Eye (tissue), 1 donor: Measurements from ENCODE around the gene SEC16A.
A peak's percentile ranks its signal among the peaks of the same experiment; 100 is the strongest.

ENCODE experiments used
- DNase-seq: peaks from one replicate; pipeline ENCODE4 v3.0.0-alpha.2; 2015

SEC16A gene

DNA sequence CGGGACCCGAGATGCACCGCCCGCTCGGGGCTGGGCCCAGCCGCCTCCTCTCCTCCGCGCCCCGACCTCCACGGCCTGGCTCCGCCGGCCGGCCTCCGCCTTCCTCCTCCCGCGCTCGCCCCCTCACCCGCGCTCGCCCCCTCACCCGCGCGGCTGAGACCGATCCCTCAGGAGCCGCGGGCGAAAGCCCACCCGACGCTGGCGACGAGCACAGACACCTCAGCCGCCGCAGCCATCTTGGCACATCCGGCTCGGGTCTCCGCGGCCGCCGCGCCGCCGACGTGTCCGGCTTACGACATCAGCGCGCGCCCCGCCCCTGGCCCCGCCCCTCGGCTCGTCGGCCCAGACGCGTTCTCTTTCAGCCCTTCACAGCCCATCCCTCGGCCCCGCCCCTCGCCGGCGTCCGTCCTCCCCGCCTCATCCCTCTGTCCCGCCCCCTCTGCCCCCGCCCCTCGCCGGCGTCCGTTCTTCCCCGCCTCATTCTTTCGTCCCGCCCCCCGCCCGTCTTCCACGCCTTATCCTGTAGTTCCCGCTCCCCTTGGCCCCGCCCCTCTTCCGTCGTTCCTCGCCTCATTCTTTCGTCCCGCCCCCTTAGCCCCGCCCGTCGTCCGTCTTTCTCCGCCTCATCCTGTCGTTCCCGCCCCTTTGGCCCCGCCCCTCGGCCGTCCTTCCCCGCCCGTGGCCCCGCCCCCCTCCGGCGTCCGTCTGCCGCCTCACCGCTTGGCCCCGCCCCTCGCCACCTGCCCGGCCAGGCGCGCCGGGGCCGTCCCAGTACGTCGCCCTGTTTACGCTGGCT is at the start of gene SEC16A:
Gene SEC16A (minus strand): TSS at position 248 of the 796 bp plus-strand sequence. CDS start 5,425 bp downstream, outside the sequence.
- peak; percentile 99 for DNase-seq

GRCh38 chr9:136531904-136532798 is 49.3 kb upstream of the SEC16A start:
- no peak for DNase-seq

- DNase-seq: no peak
These were observed 48.5 kb upstream of the SEC16A start for GRCh38 chr9:136531186-136531903.

- no peak for DNase-seq
These were observed 47.7 kb upstream of the SEC16A start for GRCh38 chr9:136530461-136531089.

DNA sequence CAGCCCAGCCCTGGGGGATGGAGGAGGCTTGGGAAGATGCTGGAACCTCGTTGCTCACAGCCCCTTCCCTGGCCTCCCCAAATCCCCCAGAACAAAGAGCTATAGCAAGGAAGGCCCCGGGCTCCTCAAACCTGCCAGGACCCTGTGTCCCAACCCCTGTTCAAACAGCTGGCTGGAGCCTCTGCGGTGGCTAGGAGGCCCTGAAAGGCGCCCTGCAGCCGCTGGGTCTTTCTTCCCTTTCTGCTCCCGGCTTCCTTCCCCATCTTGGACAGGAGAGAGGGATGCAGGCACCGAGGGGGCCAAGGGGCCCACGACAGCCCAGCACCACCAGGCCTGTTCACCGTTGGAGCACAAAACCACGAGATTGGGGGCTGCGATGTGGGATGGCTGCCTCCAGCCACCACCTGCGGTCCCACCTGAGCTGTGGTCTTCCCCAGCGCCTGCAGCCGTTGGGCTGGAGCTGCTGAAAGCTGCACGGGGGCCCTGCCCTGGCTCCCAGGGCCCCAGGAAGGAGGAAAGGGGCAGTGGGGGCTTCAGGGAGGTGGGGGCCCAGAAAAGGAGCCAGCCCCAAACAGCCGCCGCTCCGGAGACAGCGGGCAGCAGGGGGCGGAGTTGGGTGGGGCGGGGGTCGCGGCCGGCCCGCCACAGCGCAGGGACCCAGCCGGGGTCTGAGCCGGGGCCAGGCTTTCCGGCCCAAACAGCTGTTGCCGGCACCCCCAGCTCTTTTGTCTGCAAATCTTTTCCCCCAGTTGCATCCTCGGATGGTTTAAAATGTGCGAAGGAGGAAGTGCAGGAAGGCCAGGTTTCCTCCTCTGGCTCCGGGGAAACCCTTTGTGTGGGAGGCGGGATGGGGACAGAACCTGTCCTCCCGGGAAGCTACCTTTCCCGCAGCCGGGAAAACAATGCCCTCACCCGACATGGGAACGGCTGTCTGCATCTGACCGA is 46.9 kb upstream of the SEC16A start:
- DNase-seq: peak; percentile 52

DNA sequence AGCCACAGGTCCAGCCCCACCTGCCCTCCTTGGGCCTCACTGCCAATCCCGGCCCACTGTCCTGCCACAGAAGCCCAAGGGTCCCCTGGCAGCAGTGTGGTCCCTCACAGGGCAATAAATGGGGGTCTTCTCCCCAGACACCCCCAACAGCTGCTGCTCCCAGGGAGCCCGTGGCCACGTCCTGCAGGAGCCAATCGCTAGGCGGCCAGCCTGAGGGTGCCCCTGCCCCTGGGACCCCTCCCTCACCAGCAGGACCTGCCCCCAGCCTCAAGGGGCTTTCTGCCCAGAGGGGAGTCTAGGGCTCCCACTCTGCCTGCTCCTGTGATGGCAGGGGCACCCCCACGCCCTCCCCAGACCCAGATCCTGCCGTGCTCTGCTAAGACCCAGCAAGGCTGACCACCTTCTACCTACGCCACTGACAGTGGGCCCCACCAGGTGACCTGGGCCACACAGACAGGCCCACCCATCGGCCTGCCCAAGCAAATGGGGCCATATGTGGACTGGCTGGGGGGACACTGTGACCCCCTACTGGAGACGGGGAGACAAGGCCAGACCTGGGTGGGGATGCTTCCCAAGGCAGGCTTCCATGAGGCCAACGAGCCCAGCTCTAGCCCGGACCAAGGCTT is 46.0 kb upstream of the SEC16A start:
- DNase-seq: peak; percentile 9

GRCh38 chr9:136527721-136528710 is 45.2 kb upstream of the SEC16A start:
- DNase-seq: peak; percentile 83

- DNase-seq: no peak
These were observed 44.3 kb upstream of the SEC16A start for GRCh38 chr9:136527131-136527530.

DNA sequence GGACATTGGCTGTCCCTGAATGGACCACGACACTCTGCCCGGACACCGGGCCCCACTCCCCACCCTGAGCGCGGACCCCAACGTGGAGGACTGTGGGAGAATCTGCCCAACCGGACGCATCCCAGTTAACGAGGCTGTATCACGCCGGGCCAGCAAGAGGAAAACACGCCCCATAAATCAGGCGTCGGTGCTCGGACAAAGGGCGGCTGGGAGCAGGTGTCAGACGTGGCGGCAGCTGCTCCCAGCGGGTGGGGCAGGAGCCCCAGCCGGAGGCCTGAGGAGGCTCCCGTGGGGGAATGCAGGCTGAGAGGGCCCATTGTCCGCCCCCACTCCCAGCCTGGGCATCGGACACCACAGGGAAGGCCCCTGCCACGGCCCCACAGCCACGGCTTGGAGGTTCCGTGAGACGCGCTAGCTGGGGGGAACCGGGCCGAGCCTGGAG is 43.8 kb upstream of the SEC16A start:
- DNase-seq: peak; percentile 85

DNA sequence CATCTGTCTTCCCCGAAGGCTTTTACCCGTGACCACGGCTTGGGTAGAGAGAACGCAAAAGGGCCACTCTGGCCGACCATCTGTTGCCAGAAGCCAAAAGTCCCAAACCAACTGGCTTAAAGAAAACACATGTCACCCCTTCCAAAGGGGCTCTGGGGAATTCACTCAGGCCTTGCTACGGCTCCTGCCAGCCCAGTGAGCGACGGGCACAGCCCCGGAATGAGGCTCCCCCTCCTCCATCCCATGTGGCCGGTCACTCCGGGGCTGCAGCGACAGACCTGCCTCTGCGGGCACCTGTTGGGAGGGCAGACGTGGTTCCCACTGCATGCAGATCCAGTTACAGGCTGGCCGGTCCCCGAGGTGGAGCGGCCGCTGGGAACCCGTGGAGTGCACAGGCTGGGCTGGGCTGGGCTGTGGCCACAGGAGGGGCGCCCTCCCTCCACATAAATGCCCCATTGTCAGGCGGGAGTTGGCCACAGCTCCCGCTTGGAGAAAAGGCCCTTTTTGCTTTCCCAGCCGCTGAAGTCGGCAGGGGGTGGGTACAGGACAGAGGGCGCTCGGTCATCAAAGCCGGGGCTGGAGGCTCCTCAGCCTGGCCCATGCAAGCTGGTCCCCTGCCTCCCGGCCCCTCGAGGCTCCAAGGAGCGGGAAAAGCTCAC is 43.1 kb upstream of the SEC16A start:
- DNase-seq: peak; percentile 79

- peak; percentile 33 for DNase-seq
These were observed 42.4 kb upstream of the SEC16A start for GRCh38 chr9:136525207-136525606.

DNA sequence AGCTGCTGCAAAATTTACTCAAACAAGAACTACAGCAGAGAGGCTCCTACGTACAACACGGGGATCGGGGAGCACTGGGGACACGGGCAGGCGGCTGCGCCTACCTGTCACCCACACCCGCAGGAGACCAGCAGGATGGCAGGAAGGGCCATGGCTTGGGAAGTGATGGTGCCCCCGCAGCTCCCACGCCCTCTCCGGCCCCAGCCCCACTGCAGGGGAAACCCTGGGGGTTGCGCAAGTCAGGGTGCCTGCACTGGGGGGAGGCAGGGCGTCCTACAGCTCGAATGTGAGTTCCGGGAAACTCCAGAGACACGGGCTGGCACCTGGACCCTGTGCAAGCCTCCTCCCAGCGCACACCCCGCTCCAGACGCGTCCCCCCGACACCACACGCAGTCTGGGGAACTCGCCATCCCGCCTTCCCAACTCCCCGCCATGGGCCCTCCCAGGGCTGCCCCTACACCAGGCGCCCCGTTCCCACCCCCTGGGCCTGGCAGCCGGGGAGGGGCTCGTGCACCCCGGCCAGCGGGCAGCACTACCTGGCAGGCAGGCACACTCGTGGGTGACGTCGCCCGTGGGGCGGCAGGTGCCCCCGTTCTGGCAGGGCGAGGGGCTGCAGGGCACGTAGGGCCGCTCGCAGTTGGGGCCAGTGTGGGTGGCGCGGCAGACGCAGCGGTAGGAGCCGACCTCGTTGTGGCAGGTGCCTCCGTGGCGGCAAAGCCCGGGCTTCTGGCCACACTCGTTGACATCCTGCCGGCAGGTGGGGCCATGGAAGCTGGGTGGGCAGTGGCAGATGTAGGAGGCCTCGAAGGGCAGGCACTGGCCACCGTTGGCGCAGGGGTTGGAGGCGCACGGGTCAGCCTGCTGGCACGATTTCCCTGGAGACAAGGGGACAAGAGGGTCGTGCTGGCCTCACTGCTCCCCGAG is 39.7 kb upstream of the SEC16A start:
- no peak for DNase-seq

GRCh38 chr9:136521537-136521936 is 38.7 kb upstream of the SEC16A start:
- DNase-seq: no peak

GRCh38 chr9:136520053-136520540 is 37.3 kb upstream of the SEC16A start:
- no peak for DNase-seq

DNA sequence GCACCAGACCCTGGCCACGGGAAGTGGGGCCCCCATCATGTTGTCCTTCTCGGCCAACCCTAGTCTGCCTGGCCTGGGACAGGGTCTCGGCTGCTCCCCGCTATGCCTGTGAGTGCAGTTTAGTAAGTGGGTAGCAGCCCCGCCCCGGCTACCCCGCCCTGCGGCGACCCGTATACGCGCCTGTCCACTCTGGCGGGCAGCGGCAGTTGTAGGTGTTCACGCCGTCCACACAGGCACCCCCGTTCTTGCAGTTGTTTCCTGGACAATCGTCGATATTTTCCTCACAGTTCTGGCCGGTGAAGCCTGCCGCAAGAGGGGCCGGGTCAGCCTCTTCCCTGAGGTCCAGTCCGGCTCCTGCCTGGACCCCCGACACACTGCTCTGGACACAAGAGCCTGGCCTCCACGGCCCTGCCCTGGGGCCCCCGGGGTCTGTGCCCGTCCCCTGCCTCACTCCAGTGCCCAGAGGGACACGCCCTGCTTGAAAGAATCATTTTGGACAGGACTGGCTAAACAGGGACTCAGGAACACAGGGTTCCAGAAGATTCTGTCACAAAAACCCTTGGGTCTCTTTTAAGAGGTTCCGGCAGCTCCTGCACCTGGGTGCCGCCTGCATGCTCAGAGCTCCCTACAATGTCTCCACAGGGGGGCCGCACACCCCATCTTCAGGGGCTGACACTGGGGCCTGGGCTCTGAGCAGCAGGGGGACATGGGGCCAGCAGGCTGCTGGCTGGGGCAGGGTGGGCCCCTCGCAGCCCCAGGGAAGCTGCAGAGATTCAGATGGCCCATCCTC is 36.6 kb upstream of the SEC16A start:
- DNase-seq: no peak

DNA sequence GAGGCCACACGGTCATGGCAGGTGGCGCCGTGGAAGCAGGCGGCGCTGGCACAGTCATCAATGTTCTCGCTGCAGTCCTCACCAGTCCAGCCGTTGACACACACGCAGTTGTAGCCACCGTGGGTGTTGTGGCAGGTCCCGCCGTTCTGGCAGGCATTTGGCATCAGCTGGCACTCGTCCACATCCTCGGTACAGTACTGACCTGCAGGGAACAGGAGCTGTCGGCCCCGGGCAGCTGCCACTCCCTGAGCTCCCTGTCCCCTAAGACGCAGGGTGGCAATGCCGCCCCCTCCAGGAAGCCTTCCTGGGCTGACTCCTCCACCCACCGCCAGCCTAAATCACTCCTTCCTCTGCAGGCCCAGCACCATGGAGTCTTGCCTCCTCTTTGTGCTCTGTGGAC is 35.8 kb upstream of the SEC16A start:
- no peak for DNase-seq

GRCh38 chr9:136517950-136518349 is 35.1 kb upstream of the SEC16A start:
- DNase-seq: no peak
